HG02763 (cell line): Measurements from ENCODE around the gene PLOD2.
"Not testable (repeated sequence)": the region's sequence is repeated elsewhere in the genome, so short reads cannot be mapped to it uniquely, and the experiment has no call there.

Experiments
- ATAC-seq: cut with Tn5 transposase; IDR thresholded peaks from one replicate; pipeline ENCODE4 v1.9.1; 2021; ENCODE audit warnings: mild to moderate bottlenecking, moderate library complexity; ENCODE audit not compliant: unreplicated experiment

Gene PLOD2

DNA sequence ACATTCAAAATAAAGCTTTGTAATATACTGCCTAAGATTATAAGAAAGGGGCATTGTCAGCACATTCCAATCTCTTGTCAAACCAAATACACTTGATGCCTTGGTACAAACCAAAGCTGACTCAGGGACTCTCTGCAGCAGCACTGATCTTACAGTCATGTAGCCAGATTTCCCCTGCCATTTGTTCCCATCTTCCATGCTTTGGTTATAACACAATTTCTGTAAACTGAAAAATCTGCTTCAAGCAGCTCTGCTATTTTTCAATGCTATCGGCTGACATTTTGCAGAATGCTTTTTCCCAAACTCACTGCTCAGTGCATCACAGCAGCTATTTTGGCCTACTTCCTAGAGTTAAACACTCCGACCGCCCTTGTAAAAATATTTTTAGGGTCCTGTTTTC, 18.2 kb downstream of the PLOD2 start:
- no peak for ATAC-seq

- ATAC-seq = no peak
Observed at GRCh38 chr3:146139586-146140110, 21.3 kb downstream of the PLOD2 start.

DNA sequence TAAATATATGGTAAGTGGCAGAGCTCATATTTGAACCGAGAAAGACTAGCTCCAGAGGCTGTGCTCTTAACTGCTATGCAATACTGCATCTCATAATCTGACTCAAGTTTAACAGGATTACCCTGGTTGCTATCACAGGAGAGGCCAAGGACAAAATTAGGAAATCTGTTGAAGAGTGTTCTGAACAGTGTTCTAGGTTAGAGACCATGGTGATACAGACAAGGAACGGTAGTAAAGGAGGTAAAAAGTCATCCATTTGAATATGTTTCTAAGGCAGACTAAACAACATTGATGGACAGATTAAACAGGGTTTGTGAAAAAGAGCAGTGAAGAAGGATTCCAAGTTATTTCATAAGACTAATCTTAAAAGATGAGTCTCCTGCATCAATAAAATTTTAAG, 22.1 kb downstream of the PLOD2 start:
- ATAC-seq = no peak

- no peak for ATAC-seq
Observed at GRCh38 chr3:146136647-146137046, 24.3 kb downstream of the PLOD2 start.

GRCh38 chr3:146134348-146135117, 26.5 kb downstream of the PLOD2 start:
- no peak for ATAC-seq

DNA sequence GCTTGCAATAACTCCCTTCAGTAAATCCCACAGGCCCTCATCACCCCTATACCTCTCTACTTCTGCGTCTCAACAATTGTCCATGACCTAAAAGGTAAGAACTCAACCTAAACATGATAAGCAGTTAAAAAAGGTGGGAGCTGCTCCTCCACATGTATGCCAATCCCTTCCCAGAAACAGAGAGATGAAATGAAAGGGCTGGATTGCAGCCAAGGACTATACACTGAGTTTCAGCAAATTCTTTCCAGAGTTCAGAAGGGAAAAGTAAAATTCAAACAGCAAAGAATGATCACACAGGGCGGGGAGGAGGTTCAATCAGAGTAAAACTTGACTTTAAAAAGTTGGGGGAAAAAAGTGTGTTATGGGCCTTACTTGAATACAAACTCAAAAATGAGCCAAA, 27.5 kb downstream of the PLOD2 start:
- no peak for ATAC-seq

DNA sequence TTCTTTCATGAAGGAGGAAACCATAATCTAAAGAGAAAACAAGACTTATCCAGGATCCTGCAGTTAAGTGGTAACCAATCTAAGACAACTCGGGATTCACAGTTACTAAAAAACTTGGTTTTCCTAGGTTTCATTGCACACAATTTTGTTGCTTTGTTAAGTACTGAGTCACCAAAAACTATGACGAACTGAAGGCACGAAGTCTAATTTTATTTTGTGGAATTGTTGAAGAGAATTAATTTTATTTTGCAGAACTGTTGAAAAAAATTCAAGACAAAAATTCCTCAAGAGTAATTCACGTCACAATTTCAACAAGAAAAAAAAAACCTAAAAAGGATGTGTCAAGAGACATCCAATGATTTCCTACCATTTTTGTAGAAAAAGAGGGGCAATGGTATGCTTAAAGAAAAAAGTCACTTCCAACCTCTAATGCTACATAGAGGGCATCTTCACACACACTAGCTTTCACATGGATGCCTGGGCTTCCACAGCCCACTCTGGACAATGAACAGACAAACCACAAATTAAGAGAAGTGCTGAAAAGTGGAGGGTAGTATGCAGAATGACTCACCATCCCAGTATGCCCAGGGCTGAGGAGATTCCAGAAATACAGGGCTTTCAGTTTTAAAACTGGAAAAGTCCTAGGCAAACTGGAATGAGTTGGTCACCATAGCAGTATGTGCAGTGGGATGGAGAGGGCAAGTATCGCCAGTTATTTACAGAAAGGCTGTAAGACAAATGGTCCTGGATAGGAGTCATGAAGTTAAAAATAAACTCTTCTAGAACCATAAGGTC, 29.2 kb downstream of the PLOD2 start:
- no peak for ATAC-seq

- no peak for ATAC-seq
Observed at GRCh38 chr3:146130881-146131371, 30.1 kb downstream of the PLOD2 start.

DNA sequence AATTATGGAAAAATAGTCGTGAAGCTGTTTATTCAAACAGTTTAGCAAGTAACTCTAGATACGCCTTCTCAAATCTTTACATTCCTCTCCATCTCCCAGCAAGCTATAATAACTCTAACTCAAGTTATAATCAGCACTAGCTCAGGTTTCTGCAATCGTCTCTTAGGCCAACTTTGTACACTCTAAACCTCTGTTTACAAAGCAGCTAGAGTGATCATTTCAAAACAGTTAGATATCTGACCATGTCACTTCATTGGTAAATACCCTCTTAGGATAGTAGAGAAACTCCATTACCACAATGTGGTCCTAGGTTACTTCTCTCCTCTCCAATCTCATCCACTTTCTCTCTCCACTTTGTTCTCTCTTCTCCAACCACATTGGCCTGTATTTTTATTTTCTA, 31.2 kb downstream of the PLOD2 start:
- ATAC-seq = no peak

DNA sequence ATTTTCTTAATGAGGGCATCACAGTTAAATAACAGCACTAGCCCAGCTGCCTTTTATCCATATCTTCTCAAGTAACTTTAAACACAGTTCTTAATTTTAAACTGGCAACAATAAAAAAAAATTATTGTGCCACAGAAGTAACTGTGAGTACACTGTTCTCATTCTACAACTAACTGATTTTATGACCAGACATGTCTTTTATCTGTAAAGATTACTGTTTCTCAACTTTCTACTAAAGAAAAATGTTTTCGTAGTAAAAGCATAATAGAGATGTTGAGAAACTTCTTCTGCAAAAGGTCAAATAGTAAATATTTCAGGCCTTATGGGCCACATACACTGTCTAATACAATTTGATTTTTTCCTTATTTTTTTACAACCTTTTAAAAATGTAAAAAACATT, 32.0 kb downstream of the PLOD2 start:
- ATAC-seq = no peak

GRCh38 chr3:146128179-146128578, 32.8 kb downstream of the PLOD2 start:
- ATAC-seq = no peak

DNA sequence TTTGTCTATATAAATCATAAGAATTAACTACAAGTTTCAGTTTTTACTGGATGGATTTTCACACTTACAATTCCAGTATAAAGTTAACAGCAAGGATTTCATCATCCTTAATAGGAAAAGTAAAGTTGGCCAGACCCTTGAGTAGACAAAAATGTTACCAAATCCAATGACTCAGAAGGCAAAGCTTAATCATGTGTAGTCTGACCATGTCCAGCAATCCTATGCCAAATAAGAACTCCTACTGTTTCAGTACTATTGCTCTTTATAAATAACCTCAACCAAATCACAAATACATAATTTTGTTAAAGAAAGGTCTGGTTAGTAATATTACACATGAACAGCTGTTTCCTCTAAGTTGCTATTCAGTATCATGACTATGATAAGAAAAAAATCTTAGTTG, 35.0 kb downstream of the PLOD2 start:
- ATAC-seq = no peak

- no peak for ATAC-seq
Observed at GRCh38 chr3:146124126-146124801, 36.7 kb downstream of the PLOD2 start.

DNA sequence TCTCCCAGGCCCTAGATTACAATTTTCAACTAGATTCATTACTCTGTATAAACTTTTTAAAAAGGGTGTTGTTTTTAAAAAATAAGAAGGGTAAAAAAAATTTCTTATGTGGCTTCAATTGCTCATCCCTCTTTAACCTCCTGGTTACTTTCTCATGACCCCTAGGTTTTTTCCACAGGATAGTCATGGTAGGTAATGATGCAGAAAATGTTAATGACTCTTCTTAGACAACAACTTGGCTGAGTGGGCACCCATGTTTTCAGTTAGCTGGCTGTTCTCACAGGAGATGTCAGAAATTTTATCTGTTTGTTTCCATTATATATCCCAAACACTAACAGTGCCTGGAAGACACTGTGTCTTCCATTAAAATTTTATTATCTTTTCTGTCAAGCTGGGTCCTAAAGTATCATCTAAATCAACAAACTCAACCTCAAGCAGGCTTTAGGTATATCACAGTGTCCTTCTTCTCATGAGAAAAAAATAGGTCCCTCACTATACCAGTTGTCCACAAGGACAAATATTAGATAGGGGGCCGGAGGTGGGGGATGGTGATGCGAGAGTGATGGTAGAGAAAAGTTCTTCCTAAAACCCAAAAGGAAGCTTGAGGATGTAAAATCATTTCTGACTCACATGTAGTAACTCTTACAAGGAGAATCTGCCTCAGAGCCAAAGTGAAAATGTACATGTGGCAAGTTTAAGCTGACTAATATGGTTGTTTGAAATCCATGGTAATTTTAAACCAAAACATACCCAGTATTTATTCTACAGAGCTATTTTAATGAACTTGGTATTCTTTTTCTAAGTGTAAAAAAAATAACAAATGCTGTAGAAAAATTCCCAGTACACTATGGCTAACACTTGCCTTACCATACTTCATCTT, 43.3 kb downstream of the PLOD2 start:
- no peak for ATAC-seq

GRCh38 chr3:146115619-146116018, 45.4 kb downstream of the PLOD2 start:
- no peak for ATAC-seq

DNA sequence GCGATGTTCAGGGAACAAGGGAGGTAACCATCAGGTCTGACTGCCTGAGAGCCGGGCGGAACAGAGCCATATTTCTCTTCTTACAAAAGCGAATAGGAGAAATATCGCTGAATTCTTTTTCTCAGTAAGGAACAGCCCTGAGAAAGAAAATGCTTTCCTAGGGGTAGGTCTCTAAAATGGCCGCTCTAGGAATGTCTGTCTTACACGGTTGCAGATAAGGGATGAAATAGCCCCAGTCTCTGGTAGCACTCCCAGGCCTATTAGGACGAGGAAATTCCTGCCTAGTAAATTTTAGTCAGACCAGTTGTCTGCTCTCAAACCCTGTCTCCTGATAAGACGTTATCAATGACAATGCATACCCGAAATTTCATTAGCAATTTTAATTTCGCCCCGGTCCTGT, 47.2 kb downstream of the PLOD2 start:
- ATAC-seq = not testable (repeated sequence)

- ATAC-seq = no peak
Observed at GRCh38 chr3:146111337-146111736, 49.6 kb downstream of the PLOD2 start.

DNA sequence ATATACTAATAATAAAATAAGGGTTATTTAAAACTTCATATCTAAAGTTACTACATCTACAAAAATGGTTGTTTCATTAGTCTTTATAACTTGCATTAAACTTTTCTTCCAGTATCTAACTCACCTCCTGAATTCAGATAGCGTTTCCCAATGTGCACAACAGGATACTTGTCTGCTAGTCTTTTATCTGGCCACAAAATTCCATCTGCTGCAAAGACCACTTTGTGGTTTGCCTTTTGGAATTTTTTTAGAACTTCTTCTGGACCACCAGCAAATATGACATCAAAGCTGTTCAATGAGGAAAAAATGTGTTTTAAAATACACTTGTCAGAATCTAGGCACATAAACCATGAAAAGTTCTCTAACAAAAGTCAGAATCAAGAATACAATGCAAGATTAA, 50.8 kb downstream of the PLOD2 start:
- no peak for ATAC-seq

DNA sequence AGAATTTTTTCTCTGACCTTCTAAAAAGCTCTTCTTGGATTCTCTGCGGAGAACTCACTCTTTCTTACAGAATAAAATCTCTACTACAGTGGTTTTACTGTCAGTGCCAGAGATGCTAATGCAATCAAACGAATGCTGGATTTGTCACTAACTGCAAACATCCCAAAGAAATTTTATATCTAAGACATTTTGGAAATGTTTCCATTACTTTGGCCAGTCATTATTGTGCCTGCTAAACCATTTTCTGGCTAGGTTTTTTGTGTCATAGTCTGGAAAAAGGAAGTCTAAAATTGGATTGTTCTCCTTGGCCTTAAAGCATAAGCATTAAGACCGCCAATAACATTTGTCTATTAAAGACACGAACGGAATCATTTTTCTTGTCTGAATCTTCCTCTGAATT, 54.0 kb downstream of the PLOD2 start:
- no peak for ATAC-seq

DNA sequence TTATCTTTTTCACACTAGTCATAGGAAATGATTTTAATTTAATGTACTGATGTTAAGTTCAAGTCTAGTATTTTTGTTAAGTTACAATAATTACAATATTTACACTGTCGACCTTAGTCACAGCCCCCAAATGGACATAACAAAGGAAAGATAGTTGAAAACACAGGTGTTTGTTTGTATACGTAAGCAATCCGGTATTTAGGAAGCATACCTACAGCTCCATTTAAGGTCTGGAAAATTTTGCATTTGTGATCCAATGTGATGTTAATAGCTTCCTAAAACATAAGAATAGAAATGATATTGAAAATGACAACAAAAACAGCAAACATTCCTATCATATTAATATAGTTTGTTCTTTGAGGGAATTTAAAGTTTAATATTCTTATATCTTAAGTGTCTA, 56.9 kb downstream of the PLOD2 start:
- no peak for ATAC-seq
